GM12878 (cell line): ENCODE data around the gene SPOCK1. TPM values are rescaled to one million over a fixed set of nuclear protein-coding genes. Genes with fewer than 3 reads are reported as not detected.

Source experiments
- ATAC-seq: fragments of 200-7000 bp; cut with Tn5 transposase; 3 replicates; pipeline ENCODE4 v1.9.1; 2020; ENCODE audit warnings: mild to moderate bottlenecking, moderate library complexity
- BruUV-seq: library from RNA; stranded (reverse); fragments of 400-500 nt; replicated peaks from 2 replicates; lab custom pipeline; 2021; lab: Mats Ljungman, UMichigan
- CTCF ChIA-PET: fragments of 300-600 bp; sonication (Branson Sonifier 250); formaldehyde crosslinking; extraction: SDS; loops from one replicate; lab custom pipeline; 2021; ENCODE audit warnings: inconsistent platforms; lab: Yijun Ruan, JAX
- POLR2A ChIA-PET: fragments of 350-600 bp; formaldehyde crosslinking; extraction: SDS; loops from one replicate; lab custom pipeline; 2021; ENCODE audit warnings: inconsistent platforms; lab: Charles Lee
- RAD21 ChIA-PET: fragments of 300-600 bp; sonication (Branson Sonifier 250); formaldehyde crosslinking; loops from one replicate; lab custom pipeline; 2023; ENCODE audit warnings: antibody characterized with exemption; ENCODE audit not compliant: unreplicated experiment; lab: Charles Lee
- SMC1A ChIA-PET: fragments of 300-600 bp; sonication (Branson Sonifier 250); formaldehyde crosslinking; loops from one replicate; lab custom pipeline; 2023; ENCODE audit not compliant: unreplicated experiment, uncharacterized antibody; lab: Charles Lee
- DNase-seq: peaks from one replicate; pipeline ENCODE4 v3.0.0-alpha.2; 2011; ENCODE audit warnings: low read depth, low spot score
- FAIRE-seq: peaks from 3 replicates; lab custom pipeline; 2011; peaks lifted over from hg19 to GRCh38; lab: Jason Lieb, UNC
- H2AFZ ChIP-seq: 2 replicates; pipeline ENCODE4 v1.6.0; 2011; ENCODE audit warnings: low read depth, low read length, control low read depth; ENCODE audit not compliant: control insufficient read depth
- H3K27ac ChIP-seq: 2 replicates; pipeline ENCODE4 v1.5.1; 2011; ENCODE audit warnings: control low read depth; ENCODE audit not compliant: control insufficient read depth, insufficient read depth
- H3K27me3 ChIP-seq, 2 experiments: replicated peaks in 1 of 2; 2 replicates each; pipeline versions ENCODE4 v1.6.0 to v1.6.1; 2011; ENCODE audit warnings: low read length in 1 of 2; ENCODE audit not compliant: control insufficient read depth in 2 of 2, insufficient read depth in 2 of 2
- H3K36me3 ChIP-seq, 2 experiments: 2 replicates each; pipeline ENCODE4 v1.5.1; 2011; ENCODE audit warnings: low read length in 1 of 2; ENCODE audit not compliant: control insufficient read depth in 2 of 2, insufficient read depth in 2 of 2
- H3K4me1 ChIP-seq: 2 replicates; pipeline ENCODE4 v1.6.1; 2011; ENCODE audit warnings: mild to moderate bottlenecking, low read length, moderate library complexity, mixed read lengths; ENCODE audit not compliant: control insufficient read depth, insufficient read depth
- H3K4me2 ChIP-seq: 2 replicates; pipeline ENCODE4 v1.6.0; 2011; ENCODE audit warnings: control low read depth; ENCODE audit not compliant: control insufficient read depth, insufficient read depth
- H3K4me3 ChIP-seq: fragments of 200-600 bp; sonication (generic); 2 replicates; pipeline ENCODE4 v1.5.1; 2016
- H3K79me2 ChIP-seq: 2 replicates; pipeline ENCODE4 v1.6.0; 2011; ENCODE audit warnings: low read length; ENCODE audit not compliant: control insufficient read depth, insufficient read depth
- H3K9ac ChIP-seq: 2 replicates; pipeline ENCODE4 v1.8.0; 2011; ENCODE audit warnings: low read length, control low read depth, mixed read lengths; ENCODE audit not compliant: control insufficient read depth, insufficient read depth
- H3K9me3 ChIP-seq: replicated peaks from 3 replicates; pipeline ENCODE4 v1.5.1; 2011; ENCODE audit warnings: mild to moderate bottlenecking, low read length; ENCODE audit not compliant: control insufficient read depth, insufficient read depth
- H4K20me1 ChIP-seq: 2 replicates; pipeline ENCODE4 v1.6.0; 2011; ENCODE audit not compliant: control insufficient read depth, insufficient read depth
- CREB1 ChIP-seq: IDR thresholded peaks from 2 replicates; pipeline ENCODE4 v1.6.1; 2012; ENCODE audit warnings: low read depth, mild to moderate bottlenecking, inconsistent platforms
- FOXK2 ChIP-seq: fragments of 450-650 bp; IDR thresholded peaks from 2 replicates; pipeline ENCODE4 v1.6.1; 2017; ENCODE audit warnings: mild to moderate bottlenecking, moderate library complexity
- NFYA ChIP-seq: IDR thresholded peaks from 2 replicates; pipeline ENCODE4 v1.6.1; 2011; ENCODE audit warnings: low read depth, mild to moderate bottlenecking, low read length, improper control_type of control experiment, borderline replicate concordance
- NRF1 ChIP-seq: conservative IDR thresholded peaks from 2 replicates; pipeline ENCODE4 v1.6.1; 2011; ENCODE audit warnings: mild to moderate bottlenecking, low read depth, low read length, improper control_type of control experiment
- POU2F2 ChIP-seq: IDR thresholded peaks from 3 replicates; pipeline ENCODE4 v1.6.1; 2011; ENCODE audit warnings: low read depth, mild to moderate bottlenecking, low read length, borderline replicate concordance
- ZSCAN29 ChIP-seq: fragments of 450-650 bp; IDR thresholded peaks from 2 replicates; pipeline ENCODE4 v1.6.1; 2017; ENCODE audit warnings: mild to moderate bottlenecking, moderate library complexity
- WGBS: methylation state at CpG from one replicate; pipeline ENCODE4 v1.1.6; 2016; ENCODE audit warnings: low lambda C conversion rate; ENCODE audit not compliant: insufficient replicate concordance, insufficient coverage; ENCODE audit errors: missing lambda C conversion rate; 5-methylcytosine and 5-hydroxymethylcytosine counted together
- in situ Hi-C: fragments of 300-500 bp; cut with MboI; formaldehyde crosslinking; loops from 9 replicates; pipeline ENCODE4 v1.14.3; 2018; ENCODE audit warnings: mixed read lengths
- intact Hi-C: fragments of 100-400 bp; cut with micrococcal nuclease; formaldehyde crosslinking; loops from one replicate; pipeline ENCODE4 v1.14.2; 2022; ENCODE audit not compliant: unreplicated experiment
- polyA plus RNA-seq, 11 experiments: library from polyadenylated mRNA; depleted of rRNA in 4 of 11; unstranded in 6 of 11; stranded (reverse) in 5 of 11; fragments of >200 nt; fragmentation: Nextera tagmentation in 4 of 11; fragmentation: Illumina TruSeq in 1 of 11; extraction: Ambion mirVana in 4 of 11; extraction: Trizol in 1 of 11; gene quantifications; 1 replicate in 1 of 11; 2 replicates in 10 of 11; pipeline versions ENCODE4 v1.2.1 to v1.2.3, GENCODE V29; 2011 to 2016; ENCODE audit warnings: inconsistent platforms in 2 of 11, missing spikeins in 2 of 11, low read depth in 1 of 11
- total RNA-seq, 4 experiments: library from RNA; depleted of rRNA in 3 of 4; stranded (reverse); fragments of >200 nt in 3 of 4; fragmentation: Illumina TruSeq in 1 of 4; extraction: Trizol in 1 of 4; gene quantifications; 2 replicates each; pipeline versions ENCODE4 v1.2.1 to v1.2.3, GENCODE V29; 2013 to 2021
- TF ChIP-seq, protein P1 (sequence below): IDR thresholded peaks from 2 replicates; pipeline ENCODE4 v1.6.1; 2012; ENCODE audit warnings: low read depth, low read length, improper control_type of control experiment

The SPOCK1 gene
- total and polyA plus RNA-seq, 10 of the 15 experiments (the other 5 are each of a cell fraction or from before 2014, with no cell fraction given) = 0.06 to 0.68 (median 0.25) TPM; not detected in 3

DNA sequence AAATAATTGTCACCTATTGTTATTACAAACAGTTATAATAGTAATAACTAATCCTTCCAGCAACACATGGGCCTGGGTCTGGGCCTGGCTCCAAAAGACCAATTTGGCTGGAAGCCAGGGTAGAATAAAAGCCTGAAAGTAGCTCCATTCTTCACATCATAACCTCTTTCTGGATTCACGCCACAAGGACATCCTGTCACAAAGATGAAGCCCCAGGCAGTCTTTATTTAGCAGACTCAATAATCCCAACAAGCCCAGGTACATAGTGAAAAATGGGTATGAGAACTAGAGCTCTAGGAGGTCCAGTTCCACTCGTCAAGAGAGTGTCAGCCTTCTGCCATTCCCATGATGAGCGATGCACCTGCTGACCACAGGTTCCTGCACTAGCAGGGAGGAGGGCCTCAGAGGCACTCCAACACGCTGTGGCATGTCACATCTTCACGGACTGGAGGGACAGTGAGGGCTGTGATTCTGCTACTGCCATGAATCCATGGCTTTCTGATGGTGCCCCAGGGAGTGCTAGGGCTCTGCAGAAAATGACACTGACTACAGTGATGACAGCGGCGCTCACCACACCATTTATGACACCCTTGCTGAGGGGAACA, 124.9 kb downstream of the SPOCK1 start (continued):
- TF ChIP-seq, protein P1, sequence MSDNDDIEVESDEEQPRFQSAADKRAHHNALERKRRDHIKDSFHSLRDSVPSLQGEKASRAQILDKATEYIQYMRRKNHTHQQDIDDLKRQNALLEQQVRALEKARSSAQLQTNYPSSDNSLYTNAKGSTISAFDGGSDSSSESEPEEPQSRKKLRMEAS = no peak

DNA sequence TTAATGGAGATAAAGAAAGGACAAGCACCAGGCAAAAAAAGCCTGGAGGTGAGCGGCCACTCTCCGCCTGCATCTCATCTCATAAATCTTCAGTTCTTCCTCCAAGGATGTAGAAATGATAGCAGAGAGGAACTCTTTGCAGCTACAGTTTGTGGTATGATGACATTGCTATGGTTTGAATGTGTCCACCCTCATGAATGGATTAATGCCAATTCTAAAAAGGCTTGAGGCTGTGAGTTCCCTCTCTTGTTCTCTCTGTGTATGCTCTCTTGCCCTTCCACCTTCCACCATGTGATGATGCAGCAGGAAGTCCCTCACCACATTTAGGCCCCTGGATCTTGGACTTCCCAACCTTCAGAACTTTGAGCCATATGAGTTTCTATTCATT, 126.4 kb downstream of the SPOCK1 start:
- no peak overlapping the region for H2AFZ ChIP-seq
- no peak for FAIRE-seq
- no peaks in the 10 kb centered on the region for H3K79me2 ChIP-seq
- WGBS = 0% methylated on average over 2 of the region's 2 CpGs
- intact Hi-C loops = no loop called here
- H3K27ac ChIP-seq = no peak overlapping the region
- CTCF ChIA-PET = no interaction called here
- POLR2A ChIA-PET = no interaction called here
- ATAC-seq = no peak
- H3K27me3 ChIP-seq = no peaks in the 10 kb centered on the region; a peak in 1 of 4 replicates
- no peaks in the 10 kb centered on the region for H3K9me3 ChIP-seq
- 0 out of 2 replicates have a peak, but pooled peaks cover 3% of the 10 kb centered on the region for H4K20me1 ChIP-seq
- H3K4me2 ChIP-seq = no peak overlapping the region
- SMC1A ChIA-PET = no interaction called here
- H3K9ac ChIP-seq = no peak overlapping the region
- in situ Hi-C loops = no loop called here
- no peaks in the 10 kb centered on the region for H3K4me1 ChIP-seq
- RAD21 ChIA-PET = no interaction called here
- DNase-seq = no peak
- H3K36me3 ChIP-seq = no peaks in the 10 kb centered on the region
- no peak overlapping the region for H3K4me3 ChIP-seq
- BruUV-seq = no TSS peak
- TF ChIP-seq CREB1 (no peak), NFYA (no peak), POU2F2 (no peak), FOXK2 (no peak), ZSCAN29 (no peak), NRF1 (no peak)
